ENCODE measurements around the gene TAF11L7.
"Not testable (repeated sequence)": the region's sequence is repeated elsewhere in the genome, so short reads cannot be mapped to it uniquely, and the experiment has no call there.

Gene TAF11L7

GRCh38 chr5:17585658-17586057 lies at the start of gene TAF11L7:
Gene TAF11L7, minus strand, starts transcription at chr5:17585758.
- not testable (repeated sequence) for DNase-seq (ENCODE audit: low spot score)

GRCh38 chr5:17634160-17634559 lies 48.6 kb upstream of the TAF11L7 start, which contains the start of gene TAF11L14:
Gene TAF11L14, plus strand, starts transcription at chr5:17634460.
- DNase-seq (ENCODE audit: low spot score) = no peak

GRCh38 chr5:17631788-17632187 lies 46.2 kb upstream of the TAF11L7 start, which contains the start of gene TAF11L13:
Gene TAF11L13, plus strand, starts transcription at chr5:17632088.
- not testable (repeated sequence) for DNase-seq (ENCODE audit: low spot score)

GRCh38 chr5:17625686-17626085 lies 40.1 kb upstream of the TAF11L7 start:
- DNase-seq (ENCODE audit: low spot score) = no peak

- peak; percentile 6 for DNase-seq (ENCODE audit: low spot score)
Observed at GRCh38 chr5:17620627-17621026, 35.1 kb upstream of the TAF11L7 start.

GRCh38 chr5:17619354-17619753 lies 33.8 kb upstream of the TAF11L7 start:
- no peak for DNase-seq (ENCODE audit: low spot score)

- no peak for DNase-seq (ENCODE audit: low spot score)
Observed at GRCh38 chr5:17614872-17615605, 29.5 kb upstream of the TAF11L7 start.

- not testable (repeated sequence) for DNase-seq (ENCODE audit: low spot score)
Observed at GRCh38 chr5:17610092-17610491, 24.5 kb upstream of the TAF11L7 start, which contains the start of gene TAF11L12. Gene TAF11L12, plus strand, starts transcription at chr5:17610392.

GRCh38 chr5:17607461-17607860 lies 21.9 kb upstream of the TAF11L7 start:
- DNase-seq (ENCODE audit: low spot score) = not testable (repeated sequence)

GRCh38 chr5:17604951-17605350 lies 19.4 kb upstream of the TAF11L7 start:
- DNase-seq (ENCODE audit: low spot score) = no peak

GRCh38 chr5:17603880-17604279 lies 18.3 kb upstream of the TAF11L7 start, which contains the start of gene TAF11L11:
Gene TAF11L11, plus strand, starts transcription at chr5:17604183.
- DNase-seq (ENCODE audit: low spot score) = not testable (repeated sequence)

GRCh38 chr5:17597728-17598127 lies 12.2 kb upstream of the TAF11L7 start, which contains the start of gene TAF11L10:
Gene TAF11L10, minus strand, starts transcription at chr5:17597828.
- not testable (repeated sequence) for DNase-seq (ENCODE audit: low spot score)

GRCh38 chr5:17594255-17594654 lies 8.7 kb upstream of the TAF11L7 start, which contains the start of gene TAF11L9:
Gene TAF11L9, minus strand, starts transcription at chr5:17594394.
- DNase-seq (ENCODE audit: low spot score) = not testable (repeated sequence)

GRCh38 chr5:17590860-17591259 lies 5.3 kb upstream of the TAF11L7 start, which contains the start of gene TAF11L8:
Gene TAF11L8, minus strand, starts transcription at chr5:17590960.
- not testable (repeated sequence) for DNase-seq (ENCODE audit: low spot score)
